ENCODE measurements around the gene PRKG2. TPM values are rescaled to one million over a fixed set of nuclear protein-coding genes. Genes with fewer than 3 reads are reported as not detected.

PRKG2 gene
- 0.70 to 1.2 TPM (median 0.84 TPM) in 5 replicates for total RNA-seq (2022; extraction: Qiagen RNA extraction; ENCODE audit: low read depth)

DNA sequence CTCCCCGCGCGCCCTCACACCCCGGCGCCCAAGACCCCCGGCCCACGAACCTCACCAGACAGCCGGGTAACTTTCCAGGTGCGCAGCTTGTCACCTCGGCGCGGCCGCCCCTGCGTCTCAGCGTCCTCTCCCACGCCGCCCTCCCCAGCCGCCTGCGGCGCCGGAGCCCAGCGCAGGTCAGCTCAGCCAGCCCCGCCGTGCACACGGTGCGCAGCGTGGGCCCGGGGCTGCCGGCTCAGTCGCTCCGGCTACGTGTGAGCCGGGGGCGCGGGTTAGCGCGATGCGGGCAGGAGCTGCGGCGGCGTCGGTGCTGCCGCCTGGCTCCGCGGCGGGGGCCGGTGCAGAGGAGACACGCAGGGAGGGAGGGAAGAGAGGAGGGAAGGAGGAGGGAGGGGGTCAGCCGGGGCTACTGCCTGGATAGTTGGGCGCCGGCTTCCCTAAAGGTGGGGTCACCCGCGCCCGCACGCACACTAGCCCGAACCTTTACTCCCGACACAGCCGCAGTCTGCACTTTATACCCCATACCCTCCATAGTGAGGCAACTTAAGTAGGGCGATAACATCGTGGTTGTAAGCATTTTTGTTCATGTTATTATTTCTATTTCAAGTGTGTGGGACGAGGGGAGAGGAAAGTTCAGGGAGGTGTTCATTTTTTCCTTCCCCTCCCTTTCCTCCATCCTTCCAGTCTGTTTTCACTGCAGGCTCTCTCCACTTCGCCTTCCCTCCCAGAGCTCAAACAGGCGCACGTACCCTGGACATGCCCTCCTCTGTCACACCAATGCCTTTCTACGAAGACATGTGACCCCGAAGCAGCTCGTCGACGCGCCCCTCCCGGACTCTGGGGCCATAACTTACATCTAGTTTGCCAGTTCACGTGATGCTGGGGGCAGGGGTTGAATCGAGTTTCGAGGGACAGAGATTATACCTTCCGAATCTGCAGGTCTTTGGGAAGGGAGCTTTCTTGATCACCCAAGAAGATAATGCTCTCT, at the start of gene PRKG2:
PRKG2 (minus strand) TSS at position 342 of the 988 bp plus-strand sequence. CDS start 10,175 bp downstream, outside the sequence.

Other genes starting within 250 kb of the PRKG2 start
- gene BMP3, start 184.5 kb downstream of the PRKG2 start, total RNA-seq (2022; extraction: Qiagen RNA extraction; ENCODE audit: low read depth), result not detected in 5 replicates